VCaP (cell line): ENCODE data around the gene TMEM38A.

Source experiments
- H3K27ac ChIP-seq: fragments of 450-650 bp; 2 replicates; pipeline ENCODE4 v1.5.1; 2017
- TF ChIP-seq, protein P1 (sequence below): fragments of 450-650 bp; conservative IDR thresholded peaks from 2 replicates; pipeline ENCODE4 v1.5.1; 2017; ENCODE audit warnings: mild to moderate bottlenecking, moderate library complexity

The TMEM38A gene

DNA sequence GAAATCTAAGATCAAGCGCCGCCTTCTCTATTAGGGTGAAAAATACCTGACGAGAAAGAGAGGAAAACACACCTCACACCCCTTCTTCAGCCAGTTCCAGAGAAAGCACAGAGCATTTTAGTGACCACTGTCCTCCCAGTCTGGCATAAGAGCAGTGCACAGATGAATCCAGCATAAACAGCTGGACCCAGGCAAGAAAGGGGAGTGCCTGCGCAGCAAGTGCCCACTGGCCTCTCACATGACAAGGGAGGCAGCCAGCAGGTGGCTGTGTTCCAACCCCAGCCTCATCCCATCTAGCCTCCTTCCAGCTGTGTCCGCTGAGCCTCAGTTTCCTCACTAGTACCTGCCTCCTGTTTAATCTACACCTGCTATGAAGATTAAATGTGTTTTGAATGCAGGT, 40.9 kb upstream of the TMEM38A start:
- TF ChIP-seq, protein P1, sequence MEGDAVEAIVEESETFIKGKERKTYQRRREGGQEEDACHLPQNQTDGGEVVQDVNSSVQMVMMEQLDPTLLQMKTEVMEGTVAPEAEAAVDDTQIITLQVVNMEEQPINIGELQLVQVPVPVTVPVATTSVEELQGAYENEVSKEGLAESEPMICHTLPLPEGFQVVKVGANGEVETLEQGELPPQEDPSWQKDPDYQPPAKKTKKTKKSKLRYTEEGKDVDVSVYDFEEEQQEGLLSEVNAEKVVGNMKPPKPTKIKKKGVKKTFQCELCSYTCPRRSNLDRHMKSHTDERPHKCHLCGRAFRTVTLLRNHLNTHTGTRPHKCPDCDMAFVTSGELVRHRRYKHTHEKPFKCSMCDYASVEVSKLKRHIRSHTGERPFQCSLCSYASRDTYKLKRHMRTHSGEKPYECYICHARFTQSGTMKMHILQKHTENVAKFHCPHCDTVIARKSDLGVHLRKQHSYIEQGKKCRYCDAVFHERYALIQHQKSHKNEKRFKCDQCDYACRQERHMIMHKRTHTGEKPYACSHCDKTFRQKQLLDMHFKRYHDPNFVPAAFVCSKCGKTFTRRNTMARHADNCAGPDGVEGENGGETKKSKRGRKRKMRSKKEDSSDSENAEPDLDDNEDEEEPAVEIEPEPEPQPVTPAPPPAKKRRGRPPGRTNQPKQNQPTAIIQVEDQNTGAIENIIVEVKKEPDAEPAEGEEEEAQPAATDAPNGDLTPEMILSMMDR: no peak
- peak overlapping the region; percentile 27; the same call in 1 of the 2 replicates for H3K27ac ChIP-seq

DNA sequence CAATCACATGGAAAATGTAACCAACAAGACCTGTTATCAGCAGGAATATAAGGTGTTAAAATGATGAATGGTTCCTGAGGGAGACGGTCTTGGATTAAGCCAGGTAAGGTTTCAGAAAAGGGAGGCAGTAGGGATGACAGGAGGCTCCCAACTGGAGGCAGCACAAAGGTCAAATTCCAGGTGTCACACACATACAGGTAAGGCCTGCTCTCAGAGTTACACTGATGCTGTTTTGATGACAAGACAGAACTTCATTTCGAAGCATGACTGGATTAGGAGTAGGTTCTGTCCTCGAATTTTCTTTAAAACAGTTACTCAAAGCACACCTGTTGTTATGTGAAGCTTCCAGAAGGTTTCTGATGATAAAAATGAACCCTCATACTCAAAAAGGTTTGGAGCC, 40.4 kb upstream of the TMEM38A start:
- peak overlapping the region; percentile 27; the same call in 1 of the 2 replicates for H3K27ac ChIP-seq
- TF ChIP-seq, protein P1: no peak

DNA sequence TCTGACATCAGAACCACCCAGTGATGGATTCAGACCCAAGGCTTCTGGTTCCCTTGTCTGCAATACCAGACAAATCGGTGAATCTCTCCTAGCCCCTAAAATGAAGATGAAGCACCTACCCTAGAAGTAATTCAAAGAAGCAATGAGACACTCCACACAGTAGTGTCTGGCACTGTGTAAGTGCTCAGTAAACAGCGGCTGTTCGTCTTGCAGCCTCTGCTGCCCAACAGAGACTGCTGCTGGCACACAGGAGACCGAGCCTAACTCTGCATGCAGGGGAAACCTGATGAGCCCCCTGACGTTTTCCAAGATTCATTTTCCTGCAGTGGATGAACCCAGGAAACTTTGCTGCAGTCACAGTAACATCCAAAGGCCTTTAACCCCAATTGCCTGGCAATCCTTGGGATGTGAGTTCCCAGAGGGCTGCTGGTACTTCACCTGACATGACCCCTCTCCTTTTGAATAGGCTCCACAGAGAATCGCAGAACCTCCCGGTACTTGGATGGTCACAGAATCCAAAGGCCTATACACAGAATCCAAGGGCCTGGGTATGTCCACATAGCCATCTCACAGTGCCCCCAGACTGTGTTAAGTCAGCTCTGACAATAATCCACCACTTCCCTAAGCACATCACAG, 39.7 kb upstream of the TMEM38A start:
- TF ChIP-seq, protein P1: no peak
- H3K27ac ChIP-seq: peak overlapping the region; percentile 1; the same call in 1 of the 2 replicates

DNA sequence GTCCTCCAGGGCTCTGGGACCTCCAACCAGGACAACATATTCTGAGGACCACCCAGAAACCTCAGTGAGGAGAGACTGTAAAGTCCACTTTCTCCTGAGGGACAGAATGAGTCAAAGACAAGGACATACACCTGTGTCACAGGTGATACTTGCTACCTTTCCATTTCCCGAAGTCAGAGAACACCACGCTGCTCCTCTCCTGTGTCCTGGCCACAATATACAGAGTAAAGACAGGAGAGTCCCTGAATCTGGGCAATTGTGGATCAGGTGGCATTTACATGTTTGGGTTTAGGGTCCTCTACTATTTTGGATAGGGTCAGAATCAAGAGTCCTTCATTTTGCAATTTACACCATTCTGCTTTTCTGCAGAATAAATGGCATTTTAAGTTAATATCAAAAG, 37.9 kb upstream of the TMEM38A start:
- H3K27ac ChIP-seq: 0 out of 2 replicates have a peak overlapping the region, but pooled peaks have one; percentile 8
- TF ChIP-seq, protein P1: no peak

DNA sequence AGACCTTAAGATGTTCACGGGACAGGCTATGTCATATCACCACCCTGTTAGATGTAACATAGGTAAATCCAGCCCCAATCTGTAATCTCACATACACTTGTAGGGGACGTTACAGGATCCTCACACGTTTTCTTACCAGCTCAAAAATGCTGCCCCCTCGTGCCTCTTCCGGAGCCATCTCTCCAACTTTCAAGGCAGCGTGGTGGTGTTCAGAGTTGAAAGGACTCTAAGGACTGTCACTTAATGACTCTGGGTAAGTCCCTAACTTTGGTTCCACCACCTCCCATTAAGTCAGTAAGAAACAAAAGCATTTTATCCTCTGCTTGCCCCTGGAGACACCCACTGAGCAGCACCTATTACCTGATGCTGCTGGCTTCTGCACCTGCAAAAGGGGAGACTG, 37.4 kb upstream of the TMEM38A start:
- H3K27ac ChIP-seq: peak overlapping the region; percentile 8; the same call in 1 of the 2 replicates
- TF ChIP-seq, protein P1: no peak

DNA sequence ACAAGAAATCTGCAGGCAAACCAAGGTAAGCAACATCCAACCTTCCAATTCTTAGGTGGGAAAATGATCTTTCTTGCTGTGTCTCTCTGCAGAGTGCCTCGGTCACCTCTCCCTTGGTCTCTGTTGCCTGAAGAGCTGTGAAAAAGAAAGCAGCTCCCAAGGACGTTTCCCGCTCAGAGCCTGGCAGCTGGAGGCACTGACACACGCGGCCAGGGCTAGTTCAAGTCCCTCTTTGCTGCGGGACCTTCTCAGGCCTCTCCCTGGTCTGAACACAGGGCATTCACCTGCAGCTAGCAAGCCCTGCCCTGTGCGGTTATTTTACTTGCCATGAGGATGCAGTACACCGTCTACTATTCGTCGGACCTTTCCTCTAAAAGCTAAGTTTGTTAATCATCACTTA, 36.7 kb upstream of the TMEM38A start:
- TF ChIP-seq, protein P1: no peak
- H3K27ac ChIP-seq: peak overlapping the region; percentile 8; the same call in 1 of the 2 replicates

DNA sequence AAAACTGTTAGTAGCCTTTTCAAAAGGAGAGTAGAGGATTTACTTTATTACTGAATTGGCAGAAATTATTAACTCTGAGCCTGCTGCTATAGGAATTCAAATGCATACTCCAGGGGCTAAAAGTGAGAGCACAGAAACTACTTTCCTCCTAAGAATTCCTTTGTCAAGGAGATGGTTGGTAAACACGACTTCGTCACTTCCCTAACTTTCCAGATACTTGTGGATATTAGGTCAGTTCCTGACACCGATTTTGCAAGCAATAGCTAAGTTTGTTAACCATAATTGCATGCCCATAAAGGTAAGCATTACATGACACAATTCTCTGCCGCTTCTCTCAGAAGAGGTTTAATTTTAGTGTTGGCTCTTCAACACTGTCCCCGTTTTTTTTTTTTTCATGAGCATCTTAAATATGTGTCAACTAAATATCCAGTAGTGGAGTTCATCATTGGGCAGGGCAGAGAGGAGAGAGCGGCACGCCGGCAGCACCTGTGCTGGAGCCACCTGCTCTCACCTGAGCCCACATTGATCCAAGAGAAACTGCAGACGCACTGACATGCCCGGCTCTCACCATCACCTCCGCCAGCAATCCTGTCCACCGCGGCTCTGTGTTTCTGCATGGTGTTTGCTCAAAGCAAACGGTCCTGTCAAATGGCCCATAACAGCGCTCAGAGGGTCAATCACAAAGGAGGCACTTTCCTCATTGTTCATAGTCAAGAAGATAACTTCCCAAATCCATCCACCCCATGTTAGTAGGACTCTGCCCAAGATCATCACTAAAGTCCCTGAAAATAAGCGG, 35.6 kb upstream of the TMEM38A start:
- TF ChIP-seq, protein P1: no peak
- peak overlapping the region; percentile 99; the same call in 1 of the 2 replicates for H3K27ac ChIP-seq
